Activated naive CD4-positive, alpha-beta T cell treated with anti-CD3 and anti-CD28 coated beads for 36 hours (primary cell): ENCODE results near the gene BRCA1. TPM values are rescaled to one million over a fixed set of nuclear protein-coding genes. Genes with fewer than 3 reads are reported as not detected.

Experiments used
- CTCF ChIA-PET: fragments of 350-600 bp; sonication (Branson Sonifier 250); formaldehyde crosslinking; loops from one replicate; lab custom pipeline; 2021; ENCODE audit warnings: antibody characterized with exemption; lab: Charles Lee
- DNase-seq: peaks from one replicate; pipeline ENCODE4 v3.0.0-alpha.2; 2020
- H3K27ac Mint-ChIP-seq: one replicate; pipeline ENCODE4 v1.8.0; 2021; ENCODE audit warnings: mild to moderate bottlenecking, mixed read lengths
- H3K27me3 Mint-ChIP-seq: one replicate; pipeline ENCODE4 v1.8.0; 2021; ENCODE audit warnings: low read depth, mixed read lengths
- H3K36me3 Mint-ChIP-seq: one replicate; pipeline ENCODE4 v1.8.0; 2021; ENCODE audit warnings: low read depth, mixed read lengths
- H3K4me1 Mint-ChIP-seq: one replicate; pipeline ENCODE4 v1.8.0; 2021; ENCODE audit warnings: low read depth, mixed read lengths
- H3K4me3 Mint-ChIP-seq: one replicate; pipeline ENCODE4 v1.8.0; 2021; ENCODE audit warnings: mild to moderate bottlenecking, moderate library complexity, mixed read lengths
- H3K9me3 Mint-ChIP-seq: one replicate; pipeline ENCODE4 v1.8.0; 2021; ENCODE audit warnings: mixed read lengths
- intact Hi-C: fragments of 100-400 bp; cut with micrococcal nuclease; formaldehyde crosslinking; loops from one replicate; pipeline ENCODE4 v1.15.1; 2023
- total RNA-seq, 2 experiments: library from RNA; stranded (reverse); gene quantifications; one replicate each; pipeline ENCODE4 v1.2.3, GENCODE V29; 2021

The BRCA1 gene
- total RNA-seq, 2 experiments from 2014 or later = 77.4 to 80.6 TPM

GRCh38 chr17:42999003-42999525 is 126.1 kb downstream of the BRCA1 start:
- H3K4me1 Mint-ChIP-seq = peaks cover 34% of the 10 kb centered on the region
- no peaks in the 10 kb centered on the region for H3K9me3 Mint-ChIP-seq
- intact Hi-C loops = loop anchor here (2.0 to 5.0 kb wide), 2 partner anchors 213 to 390 kb away; partner anchors contain the start of genes RETREG3, TMEM106A and TUBG1
- H3K4me3 Mint-ChIP-seq = peak overlapping the region; percentile 97
- no peak for DNase-seq
- H3K27ac Mint-ChIP-seq = peak overlapping the region; percentile 97
- CTCF ChIA-PET = interaction anchor here (1.0 to 2.7 kb wide), 3 partner anchors 7 to 20 kb away, joined by 4 to 15 read pairs (median 5); partner anchors contain the start of genes IFI35 and PTGES3L
- no peaks in the 10 kb centered on the region for H3K27me3 Mint-ChIP-seq
- peaks cover 44% of the 10 kb centered on the region for H3K36me3 Mint-ChIP-seq

DNA sequence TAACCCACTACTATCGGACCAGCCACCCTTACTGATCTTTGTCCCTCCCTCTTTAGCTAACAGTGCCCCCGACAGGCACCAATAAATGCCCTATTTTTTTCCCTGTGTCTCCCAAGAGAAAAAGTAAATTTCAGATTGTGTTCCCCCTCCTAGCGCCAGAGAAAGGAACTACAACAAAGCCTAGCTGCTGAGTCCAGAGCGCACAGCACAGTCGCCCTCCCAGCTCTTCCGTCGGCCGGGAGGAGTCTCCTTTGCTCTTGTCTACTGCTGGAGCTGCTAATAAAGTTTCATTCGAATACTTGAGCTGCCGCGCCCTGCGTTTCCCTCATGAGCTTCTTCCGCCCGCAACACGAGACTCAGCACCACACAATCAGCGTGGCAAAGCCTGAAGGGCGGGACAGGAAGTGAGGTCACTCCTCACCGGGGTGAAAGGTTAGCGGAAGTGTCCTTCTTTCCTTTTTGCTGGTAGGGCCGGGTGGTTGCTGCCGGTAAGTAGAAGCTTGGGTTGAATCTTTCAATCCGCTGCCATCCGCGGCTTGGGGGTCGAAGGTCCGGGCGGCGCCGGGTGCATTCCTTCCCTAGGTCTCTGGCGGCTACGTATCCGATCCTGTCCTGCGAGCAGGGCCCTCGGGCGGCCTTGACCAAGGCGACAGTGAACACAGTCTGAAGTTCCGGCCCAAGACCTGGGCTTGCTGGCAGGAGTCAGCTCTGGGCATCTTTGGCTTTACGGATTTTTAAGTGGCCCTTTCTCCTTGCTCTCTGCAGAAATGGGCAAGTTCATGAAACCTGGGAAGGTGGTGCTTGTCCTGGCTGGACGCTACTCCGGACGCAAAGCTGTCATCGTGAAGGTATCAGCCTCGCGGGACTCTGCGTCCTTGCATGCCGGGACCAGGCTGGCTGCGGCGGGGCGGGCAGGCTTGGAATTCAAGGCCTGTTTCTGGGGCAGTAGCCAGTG is 126.9 kb downstream of the BRCA1 start, which contains the start of gene RPL27:
TSS of gene RPL27 (plus strand) at position 436 of the 955 bp plus-strand sequence. CDS start at position 768, 332 bp downstream.
- peak; percentile 99 for DNase-seq
- H3K4me1 Mint-ChIP-seq = peaks cover 34% of the 10 kb centered on the region
- H3K4me3 Mint-ChIP-seq = peak within 1 kb of the TSS; percentile 97
- intact Hi-C loops = loop anchor here (1.0 to 5.0 kb wide), 13 partner anchors 18 to 421 kb away; partner anchors contain the start of genes AARSD1, BECN1, BRCA1 and EZH1
- peaks cover 43% of the 10 kb centered on the region for H3K36me3 Mint-ChIP-seq
- CTCF ChIA-PET = interaction anchor here (0.7 to 2.7 kb wide), 14 partner anchors 8 to 486 kb away, joined by 3 to 15 read pairs (median 4); partner anchors contain the start of genes DHX8, IFI35 and PTGES3L
- H3K27me3 Mint-ChIP-seq = no peaks in the 10 kb centered on the region
- H3K27ac Mint-ChIP-seq = peak within 1 kb of the TSS; percentile 97
- no peaks in the 10 kb centered on the region for H3K9me3 Mint-ChIP-seq

DNA sequence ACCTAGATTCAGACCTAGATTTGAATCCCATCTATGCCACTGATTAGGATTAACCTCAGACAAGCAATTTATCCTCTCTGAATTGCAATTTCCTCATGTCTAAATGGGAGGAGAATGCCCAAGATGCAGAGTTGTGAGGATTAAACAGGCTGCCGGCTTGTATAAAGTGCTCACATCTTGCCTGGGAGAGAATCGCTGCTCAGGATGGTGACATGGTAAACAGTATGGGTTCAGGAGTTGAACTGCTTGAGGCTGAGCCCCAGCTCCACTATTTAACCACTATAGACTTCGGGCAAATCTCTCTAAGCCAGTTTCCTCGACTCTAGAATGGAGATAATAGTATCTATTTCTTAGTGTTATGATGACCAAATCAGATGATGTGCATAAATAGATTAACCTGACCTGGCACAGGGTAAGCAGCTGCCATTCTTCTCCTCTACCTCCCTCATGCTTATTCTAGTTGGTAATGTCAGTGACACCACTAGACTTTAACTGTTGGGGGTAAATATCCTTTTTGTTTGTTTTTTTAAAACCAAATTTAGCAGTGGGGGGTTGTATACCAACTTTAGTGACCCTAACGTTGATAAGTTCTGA is 127.7 kb downstream of the BRCA1 start:
- Mint-ChIP-seq H3K27me3 (no peaks in the 10 kb centered on the region), H3K4me3 (peak overlapping the region; percentile 97), H3K9me3 (no peaks in the 10 kb centered on the region), H3K36me3 (peaks cover 36% of the 10 kb centered on the region), H3K27ac (peak overlapping the region; percentile 97), H3K4me1 (peaks cover 34% of the 10 kb centered on the region)
- DNase-seq = no peak
- CTCF ChIA-PET = interaction anchor here (0.6 to 2.7 kb wide), 15 partner anchors 9 to 487 kb away, joined by 3 to 15 read pairs (median 5); partner anchors contain the start of genes DHX8 and IFI35
- intact Hi-C loops = loop anchor here (5.0 kb wide), 1 partner anchor 215 kb away; the partner anchor contains the start of gene TMEM106A

Other genes with a start within 250 kb of the BRCA1 start
- gene G6PC1, start 224.6 kb downstream of the BRCA1 start, total RNA-seq = not detected
- 10 to 100 TPM; 48.4 to 49.3 TPM for gene AARSD1, start 160.9 kb downstream of the BRCA1 start, total RNA-seq
- under 1 TPM; 0.33 to 0.57 TPM for gene PTGES3L, start 145.3 kb downstream of the BRCA1 start, total RNA-seq
- 1 to 10 TPM; 5.9 to 6.5 TPM for gene RUNDC1, start 144.8 kb downstream of the BRCA1 start, total RNA-seq
- 1,000 to 10,000 TPM; 1,974 to 2,033 TPM for gene RPL27, start 126.9 kb downstream of the BRCA1 start, total RNA-seq
- gene IFI35, start 118.6 kb downstream of the BRCA1 start, total RNA-seq = 10 to 100 TPM; 43.9 to 50.5 TPM
- gene VAT1, start 103.0 kb downstream of the BRCA1 start, total RNA-seq = 10 to 100 TPM; 32.6 to 34.7 TPM
- gene RND2, start 100.1 kb downstream of the BRCA1 start, total RNA-seq = not detected
- 10 to 100 TPM; 62.1 to 66.8 TPM for gene NBR1, start 45.9 kb upstream of the BRCA1 start, total RNA-seq
- 1 to 10 TPM; 5.8 to 7.1 TPM for gene TMEM106A, start 86.5 kb upstream of the BRCA1 start, total RNA-seq
- gene CCDC200, start 103.3 kb upstream of the BRCA1 start, total RNA-seq = not detected
- 1,000 to 10,000 TPM; 6,253 to 7,820 TPM for gene RNU2-1, start 108.6 kb upstream of the BRCA1 start, total RNA-seq